T47D (cell line): ENCODE measurements around the gene MRPL27.
"Not testable (repeated sequence)": the region's sequence is repeated elsewhere in the genome, so short reads cannot be mapped to it uniquely, and the experiment has no call there.

Experiments used
- DNase-seq, 2 experiments: peaks; one replicate each; pipeline versions ENCODE4 v3.0.0 to v3.0.0-alpha.2; 2011 to 2012; ENCODE audit warnings: low read depth in 1 of 2, low spot score in 1 of 2
- JUND ChIP-seq: IDR thresholded peaks from 2 replicates; pipeline ENCODE4 v1.6.1; 2012; ENCODE audit warnings: low read depth
- in situ Hi-C: cut with HindIII; loops from 2 replicates; pipeline ENCODE4 v1.10.0; 2016; ENCODE audit warnings: low sequenced_read_pairs, low pct_unique_long_range_greater_than_20kb

MRPL27 gene

GRCh38 chr17:50339381-50339780 is 33.6 kb downstream of the MRPL27 start:
- in situ Hi-C loops = no loop called here
- no peak for DNase-seq
- TF ChIP-seq JUND = no peak

- in situ Hi-C loops = no loop called here
- no peak for TF ChIP-seq JUND
- no peak for DNase-seq
Observed at GRCh38 chr17:50338645-50339044, 34.3 kb downstream of the MRPL27 start.

DNA sequence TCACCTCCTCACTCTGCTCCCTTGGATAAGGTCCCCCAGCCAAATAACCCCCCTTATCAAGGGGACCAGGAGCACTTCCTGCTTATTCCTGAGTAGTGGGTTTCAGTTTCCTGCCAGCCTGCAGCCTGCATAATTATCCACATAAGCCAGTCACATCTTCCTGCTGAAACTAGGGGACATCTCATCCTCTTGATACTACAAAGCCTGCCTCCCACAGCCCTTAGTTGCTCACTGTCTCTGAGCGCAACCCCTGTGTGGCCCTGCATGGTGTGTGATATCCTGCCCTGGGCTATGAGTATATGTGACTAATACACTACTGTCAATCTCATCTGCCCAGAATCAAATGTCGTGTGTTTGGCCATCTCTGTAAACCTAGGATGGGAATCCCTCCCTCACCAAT is 35.0 kb downstream of the MRPL27 start:
- in situ Hi-C loops = no loop called here
- TF ChIP-seq JUND = no peak
- DNase-seq = no peak

DNA sequence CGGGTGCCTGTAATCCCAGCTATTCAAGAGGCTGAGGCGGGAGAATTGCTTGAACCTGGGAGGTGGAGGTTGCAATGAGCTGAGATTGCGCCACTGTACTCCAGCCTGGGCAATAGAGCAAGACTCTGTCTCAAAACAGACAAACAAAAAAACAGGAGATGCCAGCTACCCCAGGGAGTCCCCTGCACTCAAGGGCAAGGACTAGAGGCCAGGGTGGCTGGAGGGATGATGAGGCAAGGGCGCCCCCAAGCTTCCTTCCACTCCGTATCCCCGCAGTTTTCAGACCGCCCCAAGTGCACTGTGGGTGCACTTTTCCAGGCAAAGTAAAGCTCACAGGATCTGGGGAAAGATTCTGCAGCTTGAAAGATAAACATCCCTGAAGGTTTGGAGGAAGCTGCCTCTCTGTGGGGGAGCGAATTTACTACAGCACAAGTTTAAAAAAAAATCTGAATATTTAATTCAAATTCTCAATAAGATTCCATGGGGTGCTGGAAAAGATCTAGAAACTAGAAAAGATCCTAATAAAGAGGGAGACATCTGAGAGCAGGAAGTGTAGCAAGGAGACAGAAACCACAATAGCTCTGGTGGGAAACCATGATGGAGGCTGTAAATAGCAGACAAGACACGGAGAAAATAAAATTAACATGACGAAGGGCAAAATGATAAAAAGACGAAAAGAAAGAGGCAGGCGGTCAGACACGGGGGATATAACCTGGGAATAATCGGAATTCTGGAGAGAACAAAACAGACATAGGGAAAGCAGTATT is 39.5 kb downstream of the MRPL27 start:
- in situ Hi-C loops = not testable (repeated sequence)
- peak in 1 of 2 experiments; percentile 54 for DNase-seq

DNA sequence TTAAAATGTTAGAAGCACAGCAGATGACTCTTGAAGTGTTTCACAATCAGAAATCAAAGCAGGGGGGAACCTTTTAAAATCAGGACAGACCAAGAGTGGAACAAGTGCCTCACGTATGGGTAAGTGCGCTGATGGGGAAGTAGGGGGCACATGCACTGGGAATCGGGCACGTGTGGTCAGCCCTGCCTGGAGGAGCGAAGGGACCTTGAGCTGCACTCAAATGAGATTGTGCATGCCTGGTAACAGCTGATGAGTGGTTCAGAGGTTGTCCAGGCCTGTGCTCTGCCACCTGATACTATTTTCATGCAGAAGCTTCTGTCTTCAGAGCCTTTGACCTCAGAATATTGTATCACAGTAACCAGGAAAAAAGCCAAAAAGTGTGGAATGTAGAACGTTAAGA is 40.8 kb downstream of the MRPL27 start:
- no peak for TF ChIP-seq JUND
- no peak for DNase-seq
- in situ Hi-C loops = no loop called here

- no peak for TF ChIP-seq JUND
- DNase-seq = no peak
- in situ Hi-C loops = no loop called here
Observed at GRCh38 chr17:50331085-50331791, 41.7 kb downstream of the MRPL27 start.

DNA sequence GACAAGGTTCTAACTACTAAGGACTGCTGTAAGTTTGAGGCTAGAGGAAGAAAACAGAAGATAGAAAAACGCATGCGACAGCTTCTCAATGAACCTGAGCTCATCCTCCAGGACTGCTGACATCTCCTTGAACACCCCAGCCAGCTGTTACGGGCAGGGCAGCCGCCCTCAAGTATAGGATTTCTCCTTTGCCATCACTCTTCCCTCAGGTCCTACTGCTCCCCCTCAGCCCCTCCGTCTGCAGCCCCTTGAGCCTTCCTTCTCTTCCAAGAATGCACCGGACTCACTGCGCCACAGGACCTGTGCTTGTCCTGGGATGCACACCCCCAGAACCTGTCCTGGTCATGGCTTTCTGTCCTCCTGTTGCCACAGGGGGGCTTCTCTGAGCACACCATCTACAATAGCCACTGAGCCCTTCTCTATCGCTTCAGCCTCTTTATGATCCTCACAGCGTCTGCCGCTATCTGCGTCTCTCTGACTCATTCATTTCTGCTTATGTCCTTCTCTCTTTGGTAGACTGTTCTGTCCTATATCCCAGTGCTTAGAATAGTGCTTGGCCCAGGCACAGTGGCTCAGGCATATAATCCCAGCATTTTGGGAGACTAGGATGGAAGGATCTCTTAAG is 42.7 kb downstream of the MRPL27 start:
- in situ Hi-C loops = no loop called here
- no peak for DNase-seq
- TF ChIP-seq JUND = no peak

GRCh38 chr17:50329716-50330115 is 43.3 kb downstream of the MRPL27 start:
- TF ChIP-seq JUND = no peak
- in situ Hi-C loops = no loop called here
- no peak for DNase-seq

DNA sequence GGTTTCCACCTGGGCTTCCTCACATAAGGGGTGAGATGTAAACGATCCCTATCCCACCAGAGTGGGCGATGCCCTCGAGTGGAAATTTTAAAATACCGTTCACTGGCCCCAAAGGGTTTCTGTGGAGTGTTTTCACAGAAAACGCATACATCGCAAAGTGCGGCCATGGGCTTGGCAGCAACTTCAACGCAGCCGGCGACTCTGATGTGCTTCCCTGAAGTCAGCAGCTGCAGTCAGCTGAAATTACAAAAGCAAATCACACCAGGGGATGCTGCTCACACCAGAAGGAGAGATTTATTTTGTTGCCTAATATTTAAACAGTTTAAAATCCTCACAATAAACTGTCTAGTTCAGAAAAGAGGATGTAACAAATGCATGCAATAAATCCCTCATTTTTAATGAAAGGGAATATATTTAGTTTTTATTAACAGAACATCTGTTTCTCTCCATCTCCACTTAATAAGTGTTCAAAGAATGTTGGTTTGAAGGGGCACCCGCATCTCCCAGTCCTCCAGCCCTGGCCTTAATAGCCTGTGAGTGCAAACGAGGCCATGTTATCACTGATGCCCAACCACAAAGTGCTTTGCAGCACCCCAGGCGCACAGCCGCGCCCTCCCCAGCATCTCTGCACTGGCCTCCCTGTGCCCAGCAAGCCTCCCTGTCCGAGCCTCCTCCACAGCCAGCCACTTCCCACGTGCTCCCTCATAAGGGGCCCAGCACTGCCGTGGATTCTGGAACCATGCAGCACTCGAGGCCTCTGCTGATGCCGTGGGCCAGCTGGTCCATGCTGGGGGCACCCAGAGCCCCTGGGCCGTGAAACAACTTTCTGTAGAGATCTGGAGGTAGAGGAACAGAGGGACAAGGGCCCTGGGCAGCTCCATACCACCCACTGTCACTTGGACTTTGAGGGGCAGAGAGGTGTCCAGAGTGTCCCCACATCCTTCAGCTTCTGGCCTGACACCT is 44.3 kb downstream of the MRPL27 start:
- no peak for DNase-seq
- no peak for TF ChIP-seq JUND
- in situ Hi-C loops = no loop called here

DNA sequence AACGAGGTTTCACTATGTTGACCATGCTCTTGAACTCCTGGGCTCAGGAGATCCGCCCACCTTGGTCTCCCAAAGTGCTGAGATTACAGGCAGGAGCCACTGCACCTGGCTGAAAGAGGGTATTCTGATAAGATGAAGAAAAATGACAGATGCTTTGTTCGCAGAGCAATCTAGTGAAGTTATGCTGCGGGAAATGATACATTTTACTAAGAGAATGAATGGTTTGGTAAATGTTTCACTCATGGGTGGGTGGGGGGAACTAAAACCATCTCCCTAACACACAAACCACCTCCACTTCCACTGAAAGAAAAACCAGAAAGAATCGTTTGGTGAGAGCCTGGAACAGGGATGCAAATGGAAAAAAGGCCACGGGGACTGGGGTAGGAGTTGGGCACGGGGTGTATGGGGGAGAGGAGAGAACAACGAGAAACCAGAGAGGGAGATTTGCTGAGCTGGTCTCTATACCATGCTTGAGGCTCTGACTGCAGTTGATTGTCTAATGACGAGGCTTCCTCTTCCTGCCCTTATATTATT is 46.1 kb downstream of the MRPL27 start:
- in situ Hi-C loops = no loop called here
- no peak for TF ChIP-seq JUND
- no peak for DNase-seq

- TF ChIP-seq JUND = no peak
Observed at GRCh38 chr17:50325906-50326305, 47.1 kb downstream of the MRPL27 start.

DNA sequence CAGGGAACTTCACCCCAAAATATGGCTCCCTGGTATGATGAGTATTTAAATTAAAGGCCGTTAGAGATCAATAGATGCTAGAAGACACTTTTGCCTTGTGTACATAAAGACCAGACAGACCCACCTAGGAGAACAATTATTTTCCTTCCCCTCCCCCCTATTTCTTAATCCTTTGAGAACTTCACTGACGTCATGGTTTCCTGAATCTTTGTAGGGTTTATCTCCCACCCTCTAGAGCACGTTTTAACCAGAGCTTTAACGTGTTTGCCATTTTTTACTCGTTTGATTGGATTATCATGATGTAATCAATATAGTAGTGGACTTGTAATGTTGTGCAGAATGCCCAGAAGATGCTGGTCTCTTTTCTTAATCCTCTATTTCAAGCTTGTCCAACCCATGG is 49.9 kb downstream of the MRPL27 start:
- no peak for TF ChIP-seq JUND
- in situ Hi-C loops = no loop called here
- no peak for DNase-seq

More at GRCh38 chr17:50325906-50326305, 47.1 kb downstream of the MRPL27 start:
- in situ Hi-C loops = no loop called here
- no peak for DNase-seq
